Activated T-helper 9 cell treated with anti-CD3 and anti-CD28 coated beads, Interleukin-2, amount 50 U/mL, for 16 hours (primary cell): Measurements from ENCODE around the gene SLAIN2.
A peak's percentile ranks its signal among the peaks of the same experiment; 100 is the strongest.

Experiments
- DNase-seq: peaks from one replicate; pipeline ENCODE4 v3.0.0-alpha.2; 2020; ENCODE audit warnings: low read depth

The SLAIN2 gene

GRCh38 chr4:48334900-48335384, 6.4 kb upstream of the SLAIN2 start:
- no peak for DNase-seq

GRCh38 chr4:48336146-48336870, 5.0 kb upstream of the SLAIN2 start:
- DNase-seq: no peak

- DNase-seq: no peak
Observed at GRCh38 chr4:48337731-48338130, 3.6 kb upstream of the SLAIN2 start.

GRCh38 chr4:48339642-48340041, 1.7 kb upstream of the SLAIN2 start:
- DNase-seq: no peak

GRCh38 chr4:48340276-48340964, 909 bp upstream of the SLAIN2 start:
- no peak for DNase-seq

GRCh38 chr4:48341776-48342605, 662 bp downstream of the SLAIN2 start:
- DNase-seq: peak; percentile 37

- no peak for DNase-seq
Observed at GRCh38 chr4:48342606-48342880, 1.2 kb downstream of the SLAIN2 start.

- DNase-seq: no peak
Observed at GRCh38 chr4:48343035-48343434, 1.7 kb downstream of the SLAIN2 start.

GRCh38 chr4:48343551-48343950, 2.2 kb downstream of the SLAIN2 start:
- no peak for DNase-seq

- DNase-seq: no peak
Observed at GRCh38 chr4:48345542-48345941, 4.2 kb downstream of the SLAIN2 start.

GRCh38 chr4:48346594-48346993, 5.3 kb downstream of the SLAIN2 start:
- no peak for DNase-seq

GRCh38 chr4:48347282-48347921, 6.1 kb downstream of the SLAIN2 start:
- no peak for DNase-seq

- DNase-seq: no peak
Observed at GRCh38 chr4:48350871-48351270, 9.5 kb downstream of the SLAIN2 start.

GRCh38 chr4:48352793-48353192, 11.5 kb downstream of the SLAIN2 start:
- DNase-seq: no peak

GRCh38 chr4:48356355-48356754, 15.0 kb downstream of the SLAIN2 start:
- no peak for DNase-seq

GRCh38 chr4:48360285-48361011, 19.1 kb downstream of the SLAIN2 start:
- DNase-seq: no peak

GRCh38 chr4:48361012-48361400, 19.7 kb downstream of the SLAIN2 start:
- DNase-seq: no peak

- no peak for DNase-seq
Observed at GRCh38 chr4:48366611-48367010, 25.3 kb downstream of the SLAIN2 start.

GRCh38 chr4:48367016-48367415, 25.7 kb downstream of the SLAIN2 start:
- no peak for DNase-seq

GRCh38 chr4:48368389-48368788, 27.1 kb downstream of the SLAIN2 start:
- no peak for DNase-seq

GRCh38 chr4:48369248-48369647, 27.9 kb downstream of the SLAIN2 start:
- no peak for DNase-seq

GRCh38 chr4:48369771-48370170, 28.4 kb downstream of the SLAIN2 start:
- no peak for DNase-seq
